C4-2B (cell line): ENCODE data around the gene CDH18.

ENCODE experiments used
- CTCF ChIP-seq: fragments of 450-650 bp; conservative IDR thresholded peaks from 2 replicates; pipeline ENCODE4 v1.5.1; 2017; ENCODE audit warnings: mild to moderate bottlenecking
- ZFX ChIP-seq: fragments of 450-650 bp; IDR thresholded peaks from 2 replicates; pipeline ENCODE4 v1.6.1; 2017

GRCh38 chr5:19462019-19462418, 526.0 kb downstream of the CDH18 start:
- TF ChIP-seq CTCF: no peak
- TF ChIP-seq ZFX: no peak
